Natural killer cell (primary cell): ENCODE results near the gene SLC44A5. TPM values are rescaled to one million over a fixed set of nuclear protein-coding genes. Genes with fewer than 3 reads are reported as not detected.
"Not testable (repeated sequence)": the region's sequence is repeated elsewhere in the genome, so short reads cannot be mapped to it uniquely, and the experiment has no call there.

Source experiments
- ATAC-seq, 3 donors: fragments of 150-1000 bp in 2 of 3; fragments of 200-7000 bp in 1 of 3; cut with Tn5 transposase; 1 replicate in 1 of 3; 2 replicates in 2 of 3; pipeline ENCODE4 v1.10.0; 2021; ENCODE audit warnings: mild to moderate bottlenecking in 2 of 3, moderate library complexity in 2 of 3
- DNase-seq, 2 donors: peaks; one replicate each; pipeline versions ENCODE4 v3.0.0 to v3.0.0-alpha.2; 2013 to 2021; ENCODE audit warnings: mixed read lengths in 1 of 2
- H3K27ac ChIP-seq: one replicate; pipeline ENCODE4 v1.5.1; 2013; ENCODE audit warnings: mild to moderate bottlenecking, low read length
- H3K27me3 ChIP-seq: one replicate; pipeline ENCODE4 v1.6.1; 2013; ENCODE audit warnings: low read length; ENCODE audit not compliant: control insufficient read depth, insufficient read depth
- H3K36me3 ChIP-seq: one replicate; pipeline ENCODE4 v1.6.1; 2013; ENCODE audit warnings: low read length; ENCODE audit not compliant: control insufficient read depth, insufficient read depth
- H3K4me1 ChIP-seq: one replicate; pipeline ENCODE4 v1.6.1; 2013; ENCODE audit warnings: low read length; ENCODE audit not compliant: control insufficient read depth, insufficient read depth
- H3K4me3 ChIP-seq: one replicate; pipeline ENCODE4 v1.5.1; 2013; ENCODE audit warnings: low read length
- H3K9me3 ChIP-seq: one replicate; pipeline ENCODE4 v1.6.1; 2013; ENCODE audit warnings: low read length; ENCODE audit not compliant: control insufficient read depth, insufficient read depth
- H3K27ac Mint-ChIP-seq, 2 donors: one replicate each; pipeline ENCODE4 v1.8.0; 2022; ENCODE audit warnings: mild to moderate bottlenecking in 2 of 2, mixed read lengths in 2 of 2, moderate library complexity in 1 of 2
- H3K27me3 Mint-ChIP-seq, 2 donors: one replicate each; pipeline ENCODE4 v1.8.0; 2022; ENCODE audit warnings: low read depth in 2 of 2, mixed read lengths in 2 of 2
- H3K36me3 Mint-ChIP-seq: one replicate; pipeline ENCODE4 v1.8.0; 2022; ENCODE audit warnings: mixed read lengths
- H3K4me1 Mint-ChIP-seq, 2 donors: one replicate each; pipeline ENCODE4 v1.8.0; 2022; ENCODE audit warnings: mixed read lengths in 2 of 2
- H3K4me3 Mint-ChIP-seq: one replicate; pipeline ENCODE4 v1.8.0; 2022; ENCODE audit warnings: mild to moderate bottlenecking, moderate library complexity, mixed read lengths
- H3K9me3 Mint-ChIP-seq, 2 donors: one replicate each; pipeline ENCODE4 v1.8.0; 2022; ENCODE audit warnings: mixed read lengths in 2 of 2
- WGBS: methylation state at CpG from one replicate; pipeline ENCODE4 v1.1.7; 2013; ENCODE audit warnings: missing lambda C conversion rate; ENCODE audit not compliant: insufficient coverage; 5-methylcytosine and 5-hydroxymethylcytosine counted together
- intact Hi-C: fragments of 100-400 bp; cut with micrococcal nuclease; formaldehyde crosslinking; loops from one replicate; pipeline ENCODE4 v1.14.2; 2022
- total RNA-seq, 4 donors: library from RNA; stranded (reverse); fragments of 120-200 nt in 1 of 4; gene quantifications; one replicate each; pipeline versions ENCODE4 v1.2.3 to v1.2.4, GENCODE V29; 2013 to 2022
- TF ChIP-seq, protein P1 (sequence below): fragments of 200-600 bp; IDR thresholded peaks from one replicate; pipeline ENCODE4 v1.8.0; 2022; ENCODE audit warnings: antibody characterized with exemption

SLC44A5 gene
- total RNA-seq, 3 donors from 2014 or later (not counting 1 experiment from before 2014, with no cell fraction given) = 0.15 to 1.2 TPM; not detected in 1

DNA sequence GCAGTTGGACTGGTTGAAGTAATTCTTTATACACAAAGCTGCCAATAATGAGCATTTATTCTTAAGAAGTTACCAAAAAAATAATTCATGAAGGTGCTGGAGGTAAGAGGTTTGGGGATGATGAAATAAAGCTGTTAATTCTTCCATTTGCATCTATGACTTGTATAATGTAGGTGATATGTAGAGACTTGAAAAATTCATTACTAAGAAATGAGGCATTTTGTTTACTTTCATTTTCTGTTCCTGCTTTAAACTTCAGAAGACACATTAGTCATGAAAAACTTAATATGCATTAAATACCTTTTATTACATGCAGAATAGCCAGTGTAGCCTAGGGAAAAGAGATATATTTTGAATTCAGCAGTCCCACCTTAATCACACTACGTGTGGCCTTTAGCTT is 214.2 kb downstream of the SLC44A5 start:
- intact Hi-C loops = no loop called here
- no peak overlapping the region for H3K27ac ChIP-seq
- no peak for ATAC-seq
- Mint-ChIP-seq H3K36me3 (no peaks in the 10 kb centered on the region), H3K4me1 (no peaks in the 10 kb centered on the region), H3K9me3 (peaks cover 16 to 17% of the 10 kb centered on the region in 2 donors), H3K27me3 (no peaks in the 10 kb centered on the region), H3K4me3 (no peak overlapping the region), H3K27ac (no peak overlapping the region)
- H3K4me1 ChIP-seq = no peaks in the 10 kb centered on the region
- H3K9me3 ChIP-seq = no peaks in the 10 kb centered on the region
- TF ChIP-seq, protein P1, sequence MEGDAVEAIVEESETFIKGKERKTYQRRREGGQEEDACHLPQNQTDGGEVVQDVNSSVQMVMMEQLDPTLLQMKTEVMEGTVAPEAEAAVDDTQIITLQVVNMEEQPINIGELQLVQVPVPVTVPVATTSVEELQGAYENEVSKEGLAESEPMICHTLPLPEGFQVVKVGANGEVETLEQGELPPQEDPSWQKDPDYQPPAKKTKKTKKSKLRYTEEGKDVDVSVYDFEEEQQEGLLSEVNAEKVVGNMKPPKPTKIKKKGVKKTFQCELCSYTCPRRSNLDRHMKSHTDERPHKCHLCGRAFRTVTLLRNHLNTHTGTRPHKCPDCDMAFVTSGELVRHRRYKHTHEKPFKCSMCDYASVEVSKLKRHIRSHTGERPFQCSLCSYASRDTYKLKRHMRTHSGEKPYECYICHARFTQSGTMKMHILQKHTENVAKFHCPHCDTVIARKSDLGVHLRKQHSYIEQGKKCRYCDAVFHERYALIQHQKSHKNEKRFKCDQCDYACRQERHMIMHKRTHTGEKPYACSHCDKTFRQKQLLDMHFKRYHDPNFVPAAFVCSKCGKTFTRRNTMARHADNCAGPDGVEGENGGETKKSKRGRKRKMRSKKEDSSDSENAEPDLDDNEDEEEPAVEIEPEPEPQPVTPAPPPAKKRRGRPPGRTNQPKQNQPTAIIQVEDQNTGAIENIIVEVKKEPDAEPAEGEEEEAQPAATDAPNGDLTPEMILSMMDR = no peak
- no peak overlapping the region for H3K4me3 ChIP-seq
- H3K36me3 ChIP-seq = no peaks in the 10 kb centered on the region
- DNase-seq = no peak
- no CpG with 5 or more reads among the region's 1 CpG for WGBS
- H3K27me3 ChIP-seq = no peaks in the 10 kb centered on the region

DNA sequence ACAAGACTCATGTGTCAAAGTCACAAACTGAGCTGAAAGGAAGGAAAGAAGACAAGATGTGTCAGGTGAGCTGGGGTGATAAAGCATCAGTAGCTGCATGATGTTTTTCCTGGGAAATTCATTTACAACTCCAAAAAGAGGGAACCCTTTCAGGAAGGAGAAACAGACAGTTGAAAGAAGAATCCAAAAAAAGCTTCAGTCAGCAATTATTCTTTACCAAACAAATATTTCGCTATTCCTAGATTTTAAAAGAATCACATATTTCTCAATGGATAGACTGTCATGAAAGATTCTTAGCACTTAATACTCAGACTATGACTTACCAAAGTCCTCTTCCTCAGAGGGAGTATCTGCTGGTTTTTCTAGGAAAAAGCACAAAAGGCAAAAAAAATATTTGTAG is 214.7 kb downstream of the SLC44A5 start:
- no peak overlapping the region for H3K27ac Mint-ChIP-seq
- intact Hi-C loops = no loop called here
- no peaks in the 10 kb centered on the region for H3K36me3 Mint-ChIP-seq
- Histone ChIP-seq H3K27ac (no peak overlapping the region), H3K36me3 (no peaks in the 10 kb centered on the region), H3K4me3 (no peak overlapping the region), H3K4me1 (no peaks in the 10 kb centered on the region), H3K27me3 (no peaks in the 10 kb centered on the region), H3K9me3 (no peaks in the 10 kb centered on the region)
- TF ChIP-seq, protein P1 = no peak
- WGBS = no CpG with 5 or more reads among the region's 1 CpG
- H3K4me1 Mint-ChIP-seq = no peaks in the 10 kb centered on the region
- ATAC-seq (no peak), DNase-seq (no peak)
- no peaks in the 10 kb centered on the region for H3K27me3 Mint-ChIP-seq
- H3K9me3 Mint-ChIP-seq = peaks cover 12 to 18% of the 10 kb centered on the region in 2 donors
- H3K4me3 Mint-ChIP-seq = no peak overlapping the region

DNA sequence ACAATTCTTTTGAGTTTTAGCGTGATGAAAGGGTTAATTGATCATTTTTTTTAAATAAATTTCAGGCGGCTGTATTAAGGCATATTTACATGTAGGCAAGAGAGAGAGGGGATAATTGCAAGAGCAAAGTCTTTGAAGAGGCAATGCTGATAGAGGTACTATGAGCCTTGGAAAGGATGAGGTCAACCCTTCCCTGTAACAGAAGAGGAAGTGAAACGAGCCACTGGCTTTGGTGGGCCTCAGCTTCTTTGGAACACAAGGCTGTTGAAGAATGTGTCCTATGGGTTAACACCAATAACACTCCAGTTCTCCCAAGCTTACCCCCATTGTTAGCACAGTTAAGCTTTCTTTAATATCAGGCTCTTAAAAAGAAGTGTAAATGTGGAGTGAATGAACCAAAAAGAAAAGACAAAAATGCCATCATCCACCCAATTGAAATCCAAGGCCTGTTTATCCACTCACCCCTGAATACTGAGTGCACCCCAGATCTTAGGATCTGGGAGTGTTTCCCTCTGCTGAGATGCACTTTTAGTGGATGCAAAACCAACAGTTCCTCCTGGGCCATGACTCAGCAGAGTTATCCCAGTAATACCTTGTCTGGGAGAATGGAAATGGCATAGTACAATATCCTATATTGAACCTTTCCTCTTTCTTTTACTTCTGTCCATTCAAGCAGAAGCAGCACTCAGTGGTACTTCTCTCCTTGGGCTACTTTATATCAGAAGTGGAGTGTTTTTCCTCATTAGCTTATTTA is 216.4 kb downstream of the SLC44A5 start:
- intact Hi-C loops = no loop called here
- ATAC-seq = no peak
- Mint-ChIP-seq H3K4me1 (no peaks in the 10 kb centered on the region), H3K27ac (no peak overlapping the region), H3K4me3 (no peak overlapping the region), H3K36me3 (peaks cover 11% of the 10 kb centered on the region), H3K27me3 (no peaks in the 10 kb centered on the region), H3K9me3 (peaks cover 20 to 22% of the 10 kb centered on the region in 2 donors)
- Histone ChIP-seq H3K4me3 (no peak overlapping the region), H3K9me3 (no peaks in the 10 kb centered on the region), H3K27ac (no peak overlapping the region), H3K27me3 (no peaks in the 10 kb centered on the region), H3K36me3 (no peaks in the 10 kb centered on the region), H3K4me1 (no peaks in the 10 kb centered on the region)
- TF ChIP-seq, protein P1 = no peak
- no peak for DNase-seq
- 66% methylated on average over 3 of the region's 3 CpGs for WGBS

DNA sequence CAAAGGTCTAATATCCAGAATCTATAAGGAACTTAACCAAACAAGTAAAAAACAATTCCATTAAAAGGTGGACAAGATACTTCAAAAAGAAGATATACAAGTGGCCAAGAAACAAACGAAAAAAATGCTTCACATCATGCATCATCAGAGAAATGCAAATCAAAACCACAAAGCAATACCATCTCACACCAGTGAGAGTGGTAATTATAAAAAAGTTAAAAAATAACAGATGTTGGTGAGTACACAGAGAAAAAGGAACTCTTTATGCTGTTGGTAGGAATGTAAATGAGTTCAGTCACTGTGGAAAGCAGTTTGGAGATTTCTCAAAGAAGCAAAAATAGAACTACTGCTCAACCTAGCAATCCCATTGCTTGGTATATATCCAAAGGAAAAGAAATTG is 218.6 kb downstream of the SLC44A5 start:
- Mint-ChIP-seq H3K27ac (no peak overlapping the region), H3K27me3 (no peaks in the 10 kb centered on the region), H3K4me1 (no peaks in the 10 kb centered on the region), H3K36me3 (peaks cover 19% of the 10 kb centered on the region), H3K9me3 (peaks cover 18 to 24% of the 10 kb centered on the region in 2 donors), H3K4me3 (no peak overlapping the region)
- ATAC-seq = no peak
- Histone ChIP-seq H3K27ac (no peak overlapping the region), H3K4me3 (no peak overlapping the region), H3K36me3 (no peaks in the 10 kb centered on the region), H3K27me3 (no peaks in the 10 kb centered on the region), H3K4me1 (no peaks in the 10 kb centered on the region), H3K9me3 (no peaks in the 10 kb centered on the region)
- no CpG with 5 or more reads among the region's 1 CpG for WGBS
- intact Hi-C loops = no loop called here
- no peak for DNase-seq
- TF ChIP-seq, protein P1 = no peak

DNA sequence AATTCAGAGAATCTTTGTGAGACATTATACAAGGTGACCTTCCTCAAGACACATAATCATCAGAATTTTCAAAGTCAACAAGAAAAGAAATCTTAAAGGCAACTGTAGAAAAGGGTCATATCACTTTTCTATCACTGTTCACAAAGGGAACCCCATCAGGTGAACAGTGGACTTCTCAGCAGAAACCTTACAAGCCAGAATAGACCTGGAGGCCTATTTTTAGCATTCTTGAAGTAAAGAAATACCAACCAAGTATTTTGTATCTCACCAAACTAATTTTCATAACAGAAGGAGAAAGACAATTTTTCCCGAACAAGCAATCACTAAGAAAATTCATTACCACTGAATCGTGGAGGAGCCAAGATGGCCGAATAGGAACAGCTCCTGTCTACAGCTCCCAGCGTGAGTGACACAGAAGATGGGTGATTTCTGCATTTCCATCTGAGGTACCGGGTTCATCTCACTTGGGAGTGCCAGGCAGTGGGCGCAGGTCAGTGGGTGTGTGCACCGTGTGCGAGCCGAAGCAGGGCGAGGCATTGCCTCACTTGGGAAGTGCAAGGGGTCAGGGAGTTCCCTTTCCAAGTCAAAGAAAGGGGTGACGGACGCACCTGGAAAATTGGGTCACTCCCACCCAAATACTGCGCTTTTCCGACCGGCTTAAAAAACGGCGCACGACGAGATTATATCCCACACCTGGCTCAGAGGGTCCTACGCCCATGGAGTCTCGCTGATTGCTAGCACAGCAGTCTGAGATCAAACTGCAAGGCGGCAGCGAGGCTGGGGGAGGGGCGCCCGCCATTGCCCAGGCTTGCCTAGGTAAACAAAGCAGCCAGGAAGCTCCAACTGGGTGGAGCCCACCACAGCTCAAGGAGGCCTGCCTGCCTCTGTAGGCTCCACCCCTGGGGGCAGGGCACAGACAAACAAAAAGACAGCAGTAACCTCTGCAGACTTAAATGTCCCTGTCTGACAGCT is 235.2 kb downstream of the SLC44A5 start:
- H3K4me1 Mint-ChIP-seq, H3K27me3 ChIP-seq, H3K9me3 ChIP-seq, H3K4me1 ChIP-seq, H3K27me3 Mint-ChIP-seq, intact Hi-C loops, H3K9me3 Mint-ChIP-seq, H3K36me3 Mint-ChIP-seq, H3K36me3 ChIP-seq, H3K27ac ChIP-seq, ATAC-seq, H3K4me3 ChIP-seq: not testable (repeated sequence)
- DNase-seq = peak in 1 of 2 donors; percentile 6
- H3K4me3 Mint-ChIP-seq = peak overlapping the region; percentile 93
- H3K27ac Mint-ChIP-seq = peak overlapping the region in 1 of 2 donors; percentile 78
- WGBS = 87% methylated on average over 20 of the region's 25 CpGs
